PC-9 (cell line): ENCODE measurements around the gene MFAP2. TPM values are rescaled to one million over a fixed set of nuclear protein-coding genes. Genes with fewer than 3 reads are reported as not detected.

Experiments
- BruUV-seq: library from RNA; stranded (reverse); fragments of 400-500 nt; replicated peaks from 2 replicates; lab custom pipeline; 2021; lab: Mats Ljungman, UMichigan
- CTCF ChIA-PET: fragments of 300-600 bp; sonication (Branson Sonifier 250); formaldehyde crosslinking; loops from one replicate; lab custom pipeline; 2022; ENCODE audit warnings: antibody characterized with exemption; lab: Charles Lee
- POLR2A ChIA-PET: fragments of 300-600 bp; sonication (Branson Sonifier 250); formaldehyde crosslinking; loops from one replicate; lab custom pipeline; 2022; ENCODE audit warnings: antibody characterized with exemption; ENCODE audit not compliant: unreplicated experiment; lab: Charles Lee
- DNase-seq, 2 experiments: peaks; one replicate each; pipeline versions ENCODE4 v3.0.0 to v3.0.0-alpha.2; 2015 to 2022; ENCODE audit warnings: mixed read lengths in 1 of 2
- H2AFZ ChIP-seq: fragments of 200-600 bp; sonication (generic); 2 replicates; pipeline ENCODE4 v1.8.1; 2017; ENCODE audit warnings: antibody characterized with exemption
- H3F3A ChIP-seq: fragments of 200-600 bp; sonication (generic); 2 replicates; pipeline ENCODE4 v1.8.1; 2017; ENCODE audit warnings: antibody characterized with exemption, mild to moderate bottlenecking, low read depth; ENCODE audit not compliant: insufficient read depth
- H3K27ac ChIP-seq: fragments of 200-600 bp; sonication (generic); 2 replicates; pipeline ENCODE4 v1.6.1; 2016; ENCODE audit warnings: mixed run types
- H3K27me3 ChIP-seq: fragments of 200-600 bp; sonication (generic); 2 replicates; pipeline ENCODE4 v1.6.1; 2016; ENCODE audit warnings: low read depth, mixed run types; ENCODE audit not compliant: insufficient read depth
- H3K36me3 ChIP-seq: fragments of 200-600 bp; sonication (generic); 2 replicates; pipeline ENCODE4 v1.6.1; 2016; ENCODE audit warnings: low read depth, mixed run types
- H3K4me1 ChIP-seq: fragments of 200-600 bp; sonication (generic); replicated peaks from 2 replicates; pipeline ENCODE4 v1.6.1; 2016; ENCODE audit warnings: mixed run types; ENCODE audit not compliant: insufficient read depth
- H3K4me2 ChIP-seq: fragments of 200-600 bp; sonication (generic); 2 replicates; pipeline ENCODE4 v1.6.1; 2017; ENCODE audit warnings: mixed run types
- H3K4me3 ChIP-seq: fragments of 200-600 bp; sonication (generic); 2 replicates; pipeline ENCODE4 v1.6.1; 2016; ENCODE audit warnings: mixed run types
- H3K79me2 ChIP-seq: fragments of 200-600 bp; sonication (generic); 2 replicates; pipeline ENCODE4 v1.6.1; 2017; ENCODE audit warnings: low read depth, mixed run types
- H3K9me2 ChIP-seq: fragments of 200-600 bp; sonication (generic); 2 replicates; pipeline ENCODE4 v1.8.1; 2017; ENCODE audit warnings: mild to moderate bottlenecking; ENCODE audit not compliant: insufficient read depth
- H3K9me3 ChIP-seq: fragments of 200-600 bp; sonication (generic); 2 replicates; pipeline ENCODE4 v1.8.1; 2016; ENCODE audit warnings: low read depth; ENCODE audit not compliant: insufficient read depth
- H4K20me1 ChIP-seq: fragments of 200-600 bp; sonication (generic); 2 replicates; pipeline ENCODE4 v1.8.1; 2017; ENCODE audit not compliant: insufficient read depth
- EZH2 ChIP-seq: fragments of 200-600 bp; sonication (generic); IDR thresholded peaks from 2 replicates; pipeline ENCODE4 v1.8.0; 2017; ENCODE audit warnings: antibody characterized with exemption, low read depth
- intact Hi-C: fragments of 100-400 bp; cut with micrococcal nuclease; formaldehyde crosslinking; loops from one replicate; pipeline ENCODE4 v1.10.0; 2022; ENCODE audit not compliant: unreplicated experiment
- total RNA-seq: library from RNA; stranded (reverse); gene quantifications from 2 replicates; pipeline ENCODE4 v1.2.3, GENCODE V29; 2021
- TF ChIP-seq, protein P1 (sequence below): fragments of 200-600 bp; sonication (generic); conservative IDR thresholded peaks from 2 replicates; pipeline ENCODE4 v1.6.1; 2017; ENCODE audit warnings: mixed run types, antibody characterized with exemption, mild to moderate bottlenecking, moderate library complexity

The MFAP2 gene
- total RNA-seq, 1 experiment from 2014 or later = 6.3 TPM

DNA sequence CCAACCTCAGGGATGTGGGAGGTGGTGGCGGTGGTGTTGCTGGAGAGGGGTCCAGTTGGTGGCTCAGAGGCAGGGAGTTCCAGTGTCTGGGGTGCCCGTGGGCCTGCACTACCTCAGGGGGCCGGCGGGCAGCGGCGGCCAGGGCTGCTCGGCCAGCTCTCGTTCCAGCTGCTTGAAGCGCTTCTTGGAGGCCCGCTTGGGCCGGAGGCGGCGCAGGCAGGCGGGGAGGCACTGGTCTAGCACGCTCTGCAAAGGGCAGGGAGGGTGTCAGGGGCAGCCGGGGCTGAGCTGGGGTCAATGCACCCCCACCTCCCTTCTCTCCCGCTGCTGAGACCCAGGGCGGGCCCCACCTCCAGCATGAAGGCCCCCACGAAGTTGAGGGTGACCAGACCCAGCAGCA lies 5.7 kb upstream of the MFAP2 start:
- H3F3A ChIP-seq = peaks cover 10% of the 10 kb centered on the region; the same call in 1 of the 2 replicates
- no peak overlapping the region for H2AFZ ChIP-seq
- intact Hi-C loops = no loop called here
- POLR2A ChIA-PET = interaction anchor here (0.6 kb wide), 1 partner anchor 16 kb away, joined by 9 read pairs; no protein-coding TSS in a partner anchor
- no peak overlapping the region for H3K4me2 ChIP-seq
- CTCF ChIA-PET = interaction anchor here (0.5 kb wide), 1 partner anchor 29 kb away, joined by 3 read pairs; no protein-coding TSS in a partner anchor
- no peaks in the 10 kb centered on the region for H3K27me3 ChIP-seq
- no peaks in the 10 kb centered on the region for H3K9me3 ChIP-seq
- peaks cover 11% of the 10 kb centered on the region for H3K4me1 ChIP-seq
- no peak for DNase-seq
- H3K9me2 ChIP-seq = no peaks in the 10 kb centered on the region
- H3K4me3 ChIP-seq = no peak overlapping the region
- H4K20me1 ChIP-seq = no peaks in the 10 kb centered on the region
- no peak for TF ChIP-seq EZH2
- TF ChIP-seq, protein P1, sequence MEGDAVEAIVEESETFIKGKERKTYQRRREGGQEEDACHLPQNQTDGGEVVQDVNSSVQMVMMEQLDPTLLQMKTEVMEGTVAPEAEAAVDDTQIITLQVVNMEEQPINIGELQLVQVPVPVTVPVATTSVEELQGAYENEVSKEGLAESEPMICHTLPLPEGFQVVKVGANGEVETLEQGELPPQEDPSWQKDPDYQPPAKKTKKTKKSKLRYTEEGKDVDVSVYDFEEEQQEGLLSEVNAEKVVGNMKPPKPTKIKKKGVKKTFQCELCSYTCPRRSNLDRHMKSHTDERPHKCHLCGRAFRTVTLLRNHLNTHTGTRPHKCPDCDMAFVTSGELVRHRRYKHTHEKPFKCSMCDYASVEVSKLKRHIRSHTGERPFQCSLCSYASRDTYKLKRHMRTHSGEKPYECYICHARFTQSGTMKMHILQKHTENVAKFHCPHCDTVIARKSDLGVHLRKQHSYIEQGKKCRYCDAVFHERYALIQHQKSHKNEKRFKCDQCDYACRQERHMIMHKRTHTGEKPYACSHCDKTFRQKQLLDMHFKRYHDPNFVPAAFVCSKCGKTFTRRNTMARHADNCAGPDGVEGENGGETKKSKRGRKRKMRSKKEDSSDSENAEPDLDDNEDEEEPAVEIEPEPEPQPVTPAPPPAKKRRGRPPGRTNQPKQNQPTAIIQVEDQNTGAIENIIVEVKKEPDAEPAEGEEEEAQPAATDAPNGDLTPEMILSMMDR = no peak
- H3K79me2 ChIP-seq = no peaks in the 10 kb centered on the region
- BruUV-seq = no TSS peak
- H3K27ac ChIP-seq = no peak overlapping the region
- no peaks in the 10 kb centered on the region for H3K36me3 ChIP-seq

DNA sequence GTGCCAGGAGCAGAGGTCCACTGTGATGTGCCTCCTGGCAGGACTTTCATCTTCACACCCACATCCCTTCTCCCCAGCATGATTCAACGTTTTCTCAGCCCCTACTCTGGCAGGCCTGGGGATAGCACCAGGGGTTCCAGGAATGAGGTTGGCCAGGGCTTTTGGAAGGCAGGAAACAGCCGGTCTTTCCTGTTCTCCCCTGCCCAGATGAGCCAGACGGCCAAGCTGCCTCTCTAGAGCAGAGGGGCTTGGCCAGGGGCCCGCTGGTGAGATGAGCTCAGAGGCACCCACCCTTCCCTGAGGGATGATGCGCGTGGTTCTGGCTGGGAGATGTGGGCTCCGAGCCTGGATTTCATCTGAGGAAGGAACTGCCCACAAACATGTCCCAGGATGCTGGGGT lies 4.3 kb upstream of the MFAP2 start:
- no peaks in the 10 kb centered on the region for H3K9me2 ChIP-seq
- no peaks in the 10 kb centered on the region for H4K20me1 ChIP-seq
- H3K36me3 ChIP-seq = no peaks in the 10 kb centered on the region
- intact Hi-C loops = no loop called here
- no peaks in the 10 kb centered on the region for H3K9me3 ChIP-seq
- TF ChIP-seq, protein P1 = no peak
- no peak for TF ChIP-seq EZH2
- H2AFZ ChIP-seq = no peak overlapping the region
- H3K79me2 ChIP-seq = no peaks in the 10 kb centered on the region
- DNase-seq = peak; percentile 70 to 81
- H3F3A ChIP-seq = peaks cover 10% of the 10 kb centered on the region; the same call in 1 of the 2 replicates
- peaks cover 11% of the 10 kb centered on the region for H3K4me1 ChIP-seq
- no TSS peak for BruUV-seq
- POLR2A ChIA-PET = interaction anchor here (1.1 kb wide), 1 partner anchor 19 kb away, joined by 7 read pairs; no protein-coding TSS in a partner anchor
- no peaks in the 10 kb centered on the region for H3K27me3 ChIP-seq
- H3K27ac ChIP-seq = peak overlapping the region; percentile 43; the same call in 1 of the 2 replicates
- CTCF ChIA-PET = interaction anchor here (0.5 to 0.7 kb wide), 3 partner anchors 24 to 874 kb away, joined by 3 to 13 read pairs (median 12); no protein-coding TSS in a partner anchor
- no peak overlapping the region for H3K4me3 ChIP-seq
- no peak overlapping the region for H3K4me2 ChIP-seq

DNA sequence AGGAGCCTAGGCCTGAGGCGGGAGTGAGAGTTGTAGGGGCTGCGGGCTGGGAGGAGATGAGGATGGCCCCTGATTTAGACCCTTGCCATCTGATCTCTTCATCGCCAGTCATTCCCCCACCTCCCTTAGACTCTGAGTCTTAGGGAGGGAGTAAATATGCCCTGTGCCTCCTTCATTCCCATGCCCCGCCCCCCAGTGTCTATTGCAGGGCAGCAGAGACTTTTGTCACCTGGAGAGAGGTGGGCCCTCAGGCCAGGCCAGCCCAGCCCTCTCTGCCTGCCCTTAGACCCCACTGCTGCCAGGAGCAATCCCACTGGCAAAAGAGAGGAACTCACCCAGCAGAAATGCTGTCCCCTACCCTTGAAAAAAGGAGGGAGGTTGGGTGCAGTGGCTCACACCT lies 3.2 kb upstream of the MFAP2 start:
- Histone ChIP-seq H3K36me3 (no peaks in the 10 kb centered on the region), H4K20me1 (no peaks in the 10 kb centered on the region), H3K4me2 (no peak overlapping the region), H3K9me3 (no peaks in the 10 kb centered on the region), H2AFZ (no peak overlapping the region), H3K79me2 (no peaks in the 10 kb centered on the region), H3K27me3 (no peaks in the 10 kb centered on the region), H3K27ac (no peak overlapping the region), H3K4me3 (no peak overlapping the region), H3F3A (peaks cover 10% of the 10 kb centered on the region; the same call in 1 of the 2 replicates), H3K4me1 (peaks cover 11% of the 10 kb centered on the region), H3K9me2 (no peaks in the 10 kb centered on the region)
- TF ChIP-seq, protein P1 = no peak
- no peak for TF ChIP-seq EZH2
- no peak for DNase-seq
- BruUV-seq = no TSS peak
- intact Hi-C loops = no loop called here
- ChIA-PET POLR2A (no interaction called here), CTCF (no interaction called here)
